Pancreas (tissue), 10 donors: Measurements from ENCODE around the gene HNRNPUL1. TPM values are rescaled to one million over a fixed set of nuclear protein-coding genes. Genes with fewer than 3 reads are reported as not detected.

Experiments
- ATAC-seq, 4 donors: fragments of 200-7000 bp; cut with Tn5 transposase; one replicate each; pipeline versions ENCODE4 v1.8.0 to v1.9.1; 2020; ENCODE audit warnings: mild to moderate bottlenecking in 4 of 4, moderate library complexity in 4 of 4
- DNase-seq, 6 donors: peaks; one replicate each; pipeline ENCODE4 v3.0.0-alpha.2; 2020
- FAIRE-seq: peaks from 2 replicates; lab custom pipeline; 2012; peaks lifted over from hg19 to GRCh38; lab: Jason Lieb, UNC
- H3K27ac ChIP-seq, 4 donors: fragments of 200-600 bp; sonication (generic); 1 replicate in 3 of 4; 2 replicates in 1 of 4; pipeline versions ENCODE4 v1.5.0 to v1.8.0; 2020
- H3K27me3 ChIP-seq, 4 donors: fragments of 200-600 bp; one replicate each; pipeline ENCODE4 v1.8.0; 2021
- H3K36me3 ChIP-seq, 3 donors: fragments of 200-600 bp; sonication (generic) in 1 of 3; one replicate each; pipeline versions ENCODE4 v1.5.0 to v1.8.0; 2020 to 2021
- H3K4me1 ChIP-seq, 3 donors: fragments of 200-600 bp; one replicate each; pipeline ENCODE4 v1.8.0; 2021
- H3K4me3 ChIP-seq, 4 donors: fragments of 200-600 bp; sonication (generic) in 2 of 4; one replicate each; pipeline versions ENCODE4 v1.5.0 to v1.8.0; 2020 to 2021
- H3K9me3 ChIP-seq, 4 donors: fragments of 200-600 bp; one replicate each; pipeline ENCODE4 v1.8.0; 2021
- WGBS, 2 donors: extraction: QIAGEN DNeasy Blood & Tissue Kit; methylation state at CpG; one replicate each; pipeline ENCODE4 v1.1.7; 2013; 5-methylcytosine and 5-hydroxymethylcytosine counted together
- intact Hi-C, 3 donors: fragments of 100-400 bp; cut with DNase I; formaldehyde crosslinking; loops; one replicate each; pipeline versions ENCODE4 v1.11.1 to v1.14.2; 2022
- polyA plus RNA-seq, 2 donors: library from polyadenylated mRNA; stranded (reverse); fragments of 200-250 nt; gene quantifications; one replicate each; pipeline ENCODE4 v1.2.3, GENCODE V29; 2013
- total RNA-seq, 6 donors: library from RNA; stranded (reverse); fragmentation: NEBNext Ultra II Directional in 4 of 6; extraction: Animal tissue kit (Norgen Biotek cat#: 25700) in 4 of 6; gene quantifications; one replicate each; pipeline versions ENCODE4 v1.2.1 to v1.2.4, GENCODE V29; 2021 to 2023
- TF ChIP-seq, protein P1 (sequence below), 4 donors: fragments of 200-600 bp; sonication (generic) in 3 of 4; IDR thresholded peaks; one replicate each; pipeline versions ENCODE4 v1.5.0 to v1.8.0; 2021; ENCODE audit warnings: antibody characterized with exemption in 4 of 4
- donor health status: healthy with polysubstance abuse.
- donor health status: DM: no; HTN: no; CAD: no; lungs with moderate emphysema.
- donor health status: DM: no; HTN: no; CAD: no.
- donor health status: control.
- donor health status: control.
- donor health status: Bipolar disorder and iron deficiency.
- donor health status: DM: yes; HTN: yes; CAD: no.
- donor health status: DM: no; HTN: no; CAD: no.
- donor health status: DM: no; HTN: no; CAD: no.
- donor health status: DM: yes; HTN: yes; CAD: no.

HNRNPUL1 gene
- total and polyA plus RNA-seq, 8 donors = 49.2 to 101 (median 82.1) TPM

DNA sequence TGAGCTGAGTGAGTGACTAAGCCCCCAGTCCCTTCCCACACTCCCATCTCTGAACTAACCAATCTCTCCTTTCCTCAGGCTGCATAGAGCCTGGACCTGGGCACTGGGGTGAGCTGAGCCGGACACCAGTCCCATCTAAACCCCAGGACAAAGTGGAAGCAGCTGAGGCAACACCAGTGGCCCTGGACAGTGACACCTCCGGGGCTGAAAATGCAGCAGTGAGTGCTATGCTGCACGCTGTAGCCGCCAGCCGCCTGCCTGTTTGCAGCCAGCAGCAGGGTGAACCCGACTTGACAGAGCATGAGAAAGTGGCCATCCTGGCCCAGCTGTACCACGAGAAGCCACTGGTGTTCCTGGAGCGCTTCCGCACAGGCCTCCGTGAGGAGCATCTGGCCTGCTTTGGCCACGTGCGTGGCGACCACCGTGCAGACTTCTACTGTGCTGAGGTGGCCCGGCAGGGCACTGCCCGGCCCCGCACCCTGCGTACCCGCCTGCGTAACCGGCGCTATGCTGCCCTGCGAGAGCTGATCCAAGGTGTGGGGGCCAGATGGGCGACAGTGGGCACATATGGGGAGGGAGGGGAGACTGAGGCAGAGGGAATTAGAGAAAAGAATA, 52.2 kb downstream of the HNRNPUL1 start:
- intact Hi-C loops = no loop called here
- WGBS, 2 donors = 94% methylated on average over 24 of the region's 24 CpGs
- H3K9me3 ChIP-seq = no peaks in the 10 kb centered on the region
- DNase-seq (no peak), ATAC-seq (no peak), FAIRE-seq (no peak)
- H3K4me1 ChIP-seq = peaks cover 0 to 6% (median 0%) of the 10 kb centered on the region in 3 donors
- TF ChIP-seq, protein P1, sequence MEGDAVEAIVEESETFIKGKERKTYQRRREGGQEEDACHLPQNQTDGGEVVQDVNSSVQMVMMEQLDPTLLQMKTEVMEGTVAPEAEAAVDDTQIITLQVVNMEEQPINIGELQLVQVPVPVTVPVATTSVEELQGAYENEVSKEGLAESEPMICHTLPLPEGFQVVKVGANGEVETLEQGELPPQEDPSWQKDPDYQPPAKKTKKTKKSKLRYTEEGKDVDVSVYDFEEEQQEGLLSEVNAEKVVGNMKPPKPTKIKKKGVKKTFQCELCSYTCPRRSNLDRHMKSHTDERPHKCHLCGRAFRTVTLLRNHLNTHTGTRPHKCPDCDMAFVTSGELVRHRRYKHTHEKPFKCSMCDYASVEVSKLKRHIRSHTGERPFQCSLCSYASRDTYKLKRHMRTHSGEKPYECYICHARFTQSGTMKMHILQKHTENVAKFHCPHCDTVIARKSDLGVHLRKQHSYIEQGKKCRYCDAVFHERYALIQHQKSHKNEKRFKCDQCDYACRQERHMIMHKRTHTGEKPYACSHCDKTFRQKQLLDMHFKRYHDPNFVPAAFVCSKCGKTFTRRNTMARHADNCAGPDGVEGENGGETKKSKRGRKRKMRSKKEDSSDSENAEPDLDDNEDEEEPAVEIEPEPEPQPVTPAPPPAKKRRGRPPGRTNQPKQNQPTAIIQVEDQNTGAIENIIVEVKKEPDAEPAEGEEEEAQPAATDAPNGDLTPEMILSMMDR (IDR thresholded peaks at IDR 0.05) = no peak
- peaks cover 0 to 24% (median 17%) of the 10 kb centered on the region in 3 donors for H3K36me3 ChIP-seq
- H3K27me3 ChIP-seq = no peaks in the 10 kb centered on the region
- H3K4me3 ChIP-seq = no peak overlapping the region
- no peak overlapping the region for H3K27ac ChIP-seq

DNA sequence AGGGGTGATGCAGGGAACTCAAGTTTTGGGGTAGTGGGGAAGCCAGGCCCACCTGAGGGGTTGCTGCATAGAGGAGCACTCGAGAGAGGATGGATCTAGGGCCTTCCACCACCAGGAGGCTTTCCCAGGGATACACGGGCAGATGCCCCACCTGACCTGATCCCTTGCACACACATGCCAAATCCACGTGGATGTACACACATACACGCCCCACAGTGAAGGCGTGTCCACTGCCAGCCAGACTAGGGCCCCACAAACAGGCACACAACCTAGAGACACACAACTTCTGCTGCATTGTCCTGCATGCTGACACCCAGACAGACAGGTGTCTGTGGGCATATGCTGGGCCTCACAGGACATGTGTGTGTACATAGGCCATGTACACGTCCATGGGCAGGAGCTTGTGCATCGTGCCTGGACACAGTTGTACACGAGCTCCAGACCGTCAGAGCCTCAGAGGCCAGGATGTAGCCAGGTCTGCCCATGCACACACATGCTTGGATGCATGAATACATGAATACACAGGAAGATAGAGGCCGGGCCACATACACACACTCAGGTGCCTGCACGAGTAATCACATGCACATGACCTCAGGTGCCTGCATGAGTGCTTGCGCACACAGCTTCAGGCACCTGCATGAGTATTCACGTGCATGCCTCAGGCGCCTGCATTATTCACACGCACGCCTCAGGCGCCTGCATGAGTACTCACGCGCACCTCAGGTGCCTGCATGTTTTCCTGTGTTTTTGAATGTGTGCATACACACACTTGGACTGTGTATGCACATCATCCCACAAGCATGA, 54.7 kb downstream of the HNRNPUL1 start:
- TF ChIP-seq, protein P1 (IDR thresholded peaks at IDR 0.05) = no peak
- Histone ChIP-seq H3K27me3 (no peaks in the 10 kb centered on the region), H3K4me3 (no peak overlapping the region), H3K4me1 (no peaks in the 10 kb centered on the region), H3K36me3 (peaks cover 0 to 24% (median 17%) of the 10 kb centered on the region in 3 donors), H3K9me3 (no peaks in the 10 kb centered on the region), H3K27ac (no peak overlapping the region)
- no peak for FAIRE-seq
- no peak for ATAC-seq
- intact Hi-C loops = no loop called here
- WGBS, 2 donors = 81 to 88% methylated on average over 19 of the region's 19 CpGs
- DNase-seq = peak in 1 of 6 donors; percentile 10

DNA sequence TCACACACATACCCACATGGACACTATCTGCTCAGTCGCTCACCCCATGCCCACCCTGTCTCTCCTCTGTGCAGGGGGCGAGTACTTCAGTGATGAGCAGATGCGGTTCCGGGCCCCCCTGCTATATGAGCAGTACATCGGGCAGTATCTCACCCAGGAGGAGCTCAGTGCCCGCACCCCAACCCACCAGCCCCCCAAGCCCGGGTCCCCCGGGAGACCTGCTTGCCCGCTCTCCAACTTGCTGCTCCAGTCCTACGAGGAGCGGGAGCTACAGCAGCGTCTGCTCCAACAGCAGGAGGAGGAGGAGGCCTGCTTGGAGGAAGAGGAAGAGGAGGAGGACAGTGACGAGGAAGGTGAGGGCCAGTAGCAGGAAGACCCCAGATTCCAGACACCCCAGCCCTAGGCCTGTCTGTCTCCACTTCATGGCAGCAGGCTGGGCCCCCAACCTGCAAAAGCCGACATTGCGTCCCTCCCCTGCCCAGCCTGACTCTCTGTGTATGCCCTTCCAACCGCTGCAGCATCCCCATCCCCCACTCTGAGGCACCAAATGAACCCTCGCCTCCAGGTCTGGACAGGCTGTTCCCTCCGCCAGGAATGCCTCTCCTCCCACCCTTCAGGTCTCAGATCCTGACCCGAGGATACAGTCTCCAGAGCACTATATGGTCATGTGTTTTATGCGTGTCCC, 55.5 kb downstream of the HNRNPUL1 start:
- Histone ChIP-seq H3K36me3 (peaks cover 0 to 24% (median 17%) of the 10 kb centered on the region in 3 donors), H3K4me3 (no peak overlapping the region), H3K27me3 (no peaks in the 10 kb centered on the region), H3K27ac (no peak overlapping the region), H3K9me3 (no peaks in the 10 kb centered on the region), H3K4me1 (peaks cover 0 to 1% (median 0%) of the 10 kb centered on the region in 3 donors)
- FAIRE-seq = no peak
- intact Hi-C loops = no loop called here
- no peak for DNase-seq
- TF ChIP-seq, protein P1 (IDR thresholded peaks at IDR 0.05) = no peak
- 84 to 86% methylated on average over 20 of the region's 20 CpGs for WGBS, 2 donors
- no peak for ATAC-seq

DNA sequence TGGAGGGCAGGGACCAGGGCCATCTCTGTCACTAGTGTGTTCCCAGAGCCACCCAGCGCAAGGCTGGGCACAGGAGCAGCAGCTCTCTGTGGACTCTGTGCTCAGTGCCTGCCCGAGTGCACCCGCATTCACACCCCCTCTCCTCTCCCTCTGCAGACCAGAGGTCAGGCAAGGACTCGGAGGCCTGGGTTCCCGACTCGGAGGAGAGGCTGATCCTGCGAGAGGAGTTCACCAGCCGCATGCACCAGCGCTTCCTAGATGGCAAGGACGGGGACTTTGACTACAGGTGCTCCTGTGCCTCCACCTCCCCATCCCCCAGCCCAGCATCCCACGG, 56.0 kb downstream of the HNRNPUL1 start:
- intact Hi-C loops = no loop called here
- Histone ChIP-seq H3K27ac (no peak overlapping the region), H3K4me1 (peaks cover 0 to 5% (median 0%) of the 10 kb centered on the region in 3 donors), H3K36me3 (peaks cover 0 to 24% (median 17%) of the 10 kb centered on the region in 3 donors), H3K27me3 (no peaks in the 10 kb centered on the region), H3K9me3 (no peaks in the 10 kb centered on the region), H3K4me3 (no peak overlapping the region)
- no peak for FAIRE-seq
- 91 to 93% methylated on average over 11 of the region's 11 CpGs for WGBS, 2 donors
- TF ChIP-seq, protein P1 (IDR thresholded peaks at IDR 0.05) = no peak
- no peak for ATAC-seq
- DNase-seq = peak in 1 of 6 donors; percentile 20
